ENCODE results near the gene LST1.

The LST1 gene

GRCh38 chr6:31620586-31621319 is 34.7 kb downstream of the LST1 start, which contains the start of gene PRRC2A:
Gene PRRC2A, plus strand, starts transcription at chr6:31620715. Its CDS starts 2,075 bp downstream, at chr6:31622790.
- no peak for DNase-seq (ENCODE audit: low read depth)

GRCh38 chr6:31621320-31621939 is 35.4 kb downstream of the LST1 start:
- no peak for DNase-seq (ENCODE audit: low read depth)

GRCh38 chr6:31621991-31622390 is 35.9 kb downstream of the LST1 start:
- no peak for DNase-seq (ENCODE audit: low read depth)

- no peak for DNase-seq (ENCODE audit: low read depth)
Observed at GRCh38 chr6:31622684-31623091, 36.6 kb downstream of the LST1 start.

- DNase-seq (ENCODE audit: low read depth): no peak
Observed at GRCh38 chr6:31624070-31624469, 38.0 kb downstream of the LST1 start.

GRCh38 chr6:31626952-31627351 is 40.9 kb downstream of the LST1 start:
- no peak for DNase-seq (ENCODE audit: low read depth)

GRCh38 chr6:31627690-31628287 is 41.7 kb downstream of the LST1 start:
- DNase-seq (ENCODE audit: low read depth): no peak

GRCh38 chr6:31629014-31629413 is 42.9 kb downstream of the LST1 start:
- DNase-seq (ENCODE audit: low read depth): no peak

- no peak for DNase-seq (ENCODE audit: low read depth)
Observed at GRCh38 chr6:31630177-31630934, 44.3 kb downstream of the LST1 start.

GRCh38 chr6:31631209-31631608 is 45.1 kb downstream of the LST1 start:
- DNase-seq (ENCODE audit: low read depth): no peak

GRCh38 chr6:31631681-31632278 is 45.7 kb downstream of the LST1 start:
- no peak for DNase-seq (ENCODE audit: low read depth)

GRCh38 chr6:31632279-31632946 is 46.3 kb downstream of the LST1 start:
- no peak for DNase-seq (ENCODE audit: low read depth)

GRCh38 chr6:31633447-31633846 is 47.4 kb downstream of the LST1 start:
- DNase-seq (ENCODE audit: low read depth): no peak

GRCh38 chr6:31634131-31634530 is 48.1 kb downstream of the LST1 start:
- no peak for DNase-seq (ENCODE audit: low read depth)

GRCh38 chr6:31634969-31635575 is 49.0 kb downstream of the LST1 start:
- no peak for DNase-seq (ENCODE audit: low read depth)

- DNase-seq (ENCODE audit: low read depth): no peak
Observed at GRCh38 chr6:31636698-31637596, 50.9 kb downstream of the LST1 start.
